HG03460 (cell line): ENCODE measurements around the gene CASTOR2.
"Not testable (repeated sequence)": the region's sequence is repeated elsewhere in the genome, so short reads cannot be mapped to it uniquely, and the experiment has no call there.

Experiments used
- ATAC-seq: cut with Tn5 transposase; IDR thresholded peaks from one replicate; pipeline ENCODE4 v1.9.1; 2021; ENCODE audit not compliant: unreplicated experiment

CASTOR2 gene

DNA sequence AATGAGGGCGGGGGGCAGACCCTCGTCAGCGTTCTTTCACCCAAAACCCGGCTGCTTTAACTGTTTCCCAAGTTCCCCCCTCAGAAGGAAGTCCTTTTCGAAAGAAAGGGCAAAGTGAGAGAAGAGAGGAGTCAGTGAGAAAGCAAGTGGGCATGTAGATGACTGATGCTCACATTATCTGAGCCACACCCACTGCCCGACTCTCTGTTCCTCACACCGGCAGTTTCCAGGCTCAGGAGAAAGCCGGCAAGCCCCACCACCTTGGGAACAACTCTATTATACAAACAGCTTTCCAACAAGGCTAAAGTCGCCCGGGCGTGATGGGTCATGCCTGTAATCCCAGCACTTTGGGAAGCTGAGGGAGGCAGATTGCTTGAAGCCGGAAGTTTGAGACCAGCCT, 86.0 kb downstream of the CASTOR2 start:
- no peak for ATAC-seq

- no peak for ATAC-seq
Measured at GRCh38 chr7:75054744-75055143, 90.2 kb downstream of the CASTOR2 start.

DNA sequence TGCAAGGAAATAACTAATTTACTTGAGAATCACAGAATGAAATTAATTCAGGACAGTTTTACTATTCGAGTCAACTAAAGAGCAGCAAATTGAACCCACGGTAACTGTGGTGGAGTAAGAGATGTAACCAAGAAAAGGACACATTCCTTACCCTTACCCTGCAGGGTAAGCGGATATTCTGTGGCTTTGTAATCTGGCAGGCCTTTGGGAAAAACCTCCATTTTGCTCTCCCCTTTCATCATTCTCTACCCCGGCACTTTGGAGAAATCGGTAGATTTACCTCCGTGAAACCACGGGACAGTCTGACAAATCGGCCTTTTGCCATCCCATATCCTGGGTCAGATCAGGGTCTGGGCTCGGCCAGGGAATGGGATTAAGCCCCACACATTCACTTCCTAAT, 90.7 kb downstream of the CASTOR2 start:
- ATAC-seq: no peak

- ATAC-seq: no peak
Measured at GRCh38 chr7:75055830-75056772, 91.6 kb downstream of the CASTOR2 start.

- no peak for ATAC-seq
Measured at GRCh38 chr7:75058406-75058805, 93.9 kb downstream of the CASTOR2 start.

GRCh38 chr7:75064291-75064690, 99.8 kb downstream of the CASTOR2 start:
- ATAC-seq: no peak

DNA sequence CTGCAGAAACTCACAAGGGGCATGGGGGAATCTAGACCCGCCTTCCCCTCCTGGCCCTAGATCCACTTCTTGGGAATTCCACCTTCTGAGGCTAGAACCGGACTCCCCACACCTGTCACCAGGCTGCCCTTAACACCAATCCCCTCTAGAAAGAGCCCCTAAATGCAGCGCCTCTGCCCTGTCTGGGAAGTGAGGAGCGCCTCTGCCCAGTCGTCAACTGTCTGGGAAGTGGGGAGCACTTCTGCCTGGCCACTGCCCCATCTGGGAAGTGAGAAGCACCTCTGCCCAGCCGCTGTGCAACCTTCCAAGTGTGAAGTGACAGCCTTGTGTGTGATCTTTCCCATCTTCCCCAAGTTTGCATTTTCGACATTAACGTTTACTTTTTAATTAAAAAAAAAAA, 100.3 kb downstream of the CASTOR2 start:
- no peak for ATAC-seq

GRCh38 chr7:75066521-75066920, 102.0 kb downstream of the CASTOR2 start:
- ATAC-seq: no peak

DNA sequence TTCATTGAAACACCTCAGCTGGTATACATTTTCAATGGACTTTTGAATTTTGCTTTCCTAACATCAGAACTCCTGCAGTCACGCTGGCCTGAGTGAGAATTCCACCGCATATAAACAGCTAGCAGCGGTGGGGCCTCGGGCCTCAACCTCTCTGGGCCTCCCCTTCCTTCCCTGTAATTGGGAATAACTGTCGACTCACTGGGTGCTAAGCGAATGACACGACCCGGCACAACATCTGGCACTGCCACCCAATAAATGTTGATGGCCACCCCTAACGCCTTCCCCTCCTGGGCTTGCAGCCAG, 108.4 kb downstream of the CASTOR2 start:
- no peak for ATAC-seq

GRCh38 chr7:75074262-75074641, 109.7 kb downstream of the CASTOR2 start:
- ATAC-seq: not testable (repeated sequence)
